Neural cell (in vitro differentiated cells): ENCODE measurements around the gene NCK2.

ENCODE experiments used
- EP300 ChIP-seq: fragments of 450-650 bp; conservative IDR thresholded peaks from 2 replicates; pipeline ENCODE4 v1.6.1; 2014; ENCODE audit warnings: antibody characterized with exemption, mild to moderate bottlenecking, moderate library complexity; ENCODE audit not compliant: poor library complexity, severe bottlenecking
- EZH2 ChIP-seq: fragments of 200-600, 300-800 bp; shearing (Covaris generic), sonication (generic); IDR thresholded peaks from 2 replicates; pipeline ENCODE4 v1.6.1; 2014; ENCODE audit warnings: antibody characterized with exemption, low read length, borderline replicate concordance, mild to moderate bottlenecking; ENCODE audit not compliant: insufficient read depth, poor library complexity, severe bottlenecking
- MXI1 ChIP-seq: fragments of 450-650 bp; conservative IDR thresholded peaks from 2 replicates; pipeline ENCODE4 v1.6.1; 2014; ENCODE audit warnings: antibody characterized with exemption, mild to moderate bottlenecking; ENCODE audit not compliant: poor library complexity, severe bottlenecking
- POLR2AphosphoS5 ChIP-seq: IDR thresholded peaks from 2 replicates; pipeline ENCODE4 v1.6.1; 2012
- RAD21 ChIP-seq: fragments of 450-650 bp; conservative IDR thresholded peaks from 2 replicates; pipeline ENCODE4 v1.6.1; 2014; ENCODE audit warnings: antibody characterized with exemption, mild to moderate bottlenecking, moderate library complexity
- REST ChIP-seq: IDR thresholded peaks from 2 replicates; pipeline ENCODE4 v1.6.1; 2012; ENCODE audit warnings: borderline replicate concordance
- SMC3 ChIP-seq: fragments of 450-650 bp; conservative IDR thresholded peaks from 2 replicates; pipeline ENCODE4 v1.6.1; 2014; ENCODE audit warnings: antibody characterized with exemption, mild to moderate bottlenecking, moderate library complexity; ENCODE audit not compliant: poor library complexity
- TAF1 ChIP-seq: IDR thresholded peaks from 2 replicates; pipeline ENCODE4 v1.6.1; 2012; ENCODE audit warnings: low read depth
- TF ChIP-seq, protein P1 (sequence below): fragments of 450-650 bp; IDR thresholded peaks from 2 replicates; pipeline ENCODE4 v1.5.1; 2014; ENCODE audit warnings: antibody characterized with exemption, mild to moderate bottlenecking, moderate library complexity; ENCODE audit not compliant: poor library complexity, severe bottlenecking

DNA sequence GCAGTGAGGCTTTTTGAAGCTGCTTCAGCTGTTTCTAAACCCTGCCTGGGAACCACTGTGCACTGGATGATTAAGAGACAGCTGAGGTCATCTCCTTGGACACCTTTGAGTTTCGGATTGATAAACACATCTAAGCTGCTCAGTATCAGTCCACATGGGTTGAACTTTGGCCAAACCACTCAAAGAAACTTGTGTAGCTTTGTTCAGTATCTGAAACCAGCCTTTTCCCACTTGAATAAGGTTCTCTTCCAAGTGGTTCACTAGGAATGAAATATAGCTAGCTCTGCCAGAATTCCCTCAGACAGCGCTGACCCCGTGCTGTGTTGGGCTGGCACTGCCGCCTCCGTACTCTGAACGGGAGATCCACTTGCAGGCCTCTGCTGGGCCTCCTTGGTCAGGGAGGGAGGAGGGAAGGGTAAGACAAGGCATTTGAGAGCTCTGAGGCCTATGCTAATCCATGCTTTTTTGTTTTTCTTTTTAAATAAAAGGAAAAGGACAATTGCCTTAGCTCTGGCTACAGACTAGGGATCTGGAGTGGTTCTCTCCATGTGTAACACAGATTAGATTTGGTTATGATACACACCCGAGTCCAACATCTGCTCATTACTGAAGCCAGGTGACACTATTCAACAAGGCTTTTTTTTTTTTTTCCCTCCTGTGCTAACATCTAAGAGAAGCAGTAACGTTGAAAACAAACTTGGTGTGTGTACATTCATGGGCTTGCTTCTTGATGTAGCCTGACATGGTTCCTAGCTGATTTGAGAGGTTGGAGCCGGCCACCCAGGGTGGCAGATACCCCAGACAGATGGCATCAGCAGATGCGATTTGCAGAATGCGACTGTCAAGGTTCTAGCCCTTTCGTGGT, 67.7 kb downstream of the NCK2 start:
- no peak for TF ChIP-seq POLR2AphosphoS5
- TF ChIP-seq, protein P1, sequence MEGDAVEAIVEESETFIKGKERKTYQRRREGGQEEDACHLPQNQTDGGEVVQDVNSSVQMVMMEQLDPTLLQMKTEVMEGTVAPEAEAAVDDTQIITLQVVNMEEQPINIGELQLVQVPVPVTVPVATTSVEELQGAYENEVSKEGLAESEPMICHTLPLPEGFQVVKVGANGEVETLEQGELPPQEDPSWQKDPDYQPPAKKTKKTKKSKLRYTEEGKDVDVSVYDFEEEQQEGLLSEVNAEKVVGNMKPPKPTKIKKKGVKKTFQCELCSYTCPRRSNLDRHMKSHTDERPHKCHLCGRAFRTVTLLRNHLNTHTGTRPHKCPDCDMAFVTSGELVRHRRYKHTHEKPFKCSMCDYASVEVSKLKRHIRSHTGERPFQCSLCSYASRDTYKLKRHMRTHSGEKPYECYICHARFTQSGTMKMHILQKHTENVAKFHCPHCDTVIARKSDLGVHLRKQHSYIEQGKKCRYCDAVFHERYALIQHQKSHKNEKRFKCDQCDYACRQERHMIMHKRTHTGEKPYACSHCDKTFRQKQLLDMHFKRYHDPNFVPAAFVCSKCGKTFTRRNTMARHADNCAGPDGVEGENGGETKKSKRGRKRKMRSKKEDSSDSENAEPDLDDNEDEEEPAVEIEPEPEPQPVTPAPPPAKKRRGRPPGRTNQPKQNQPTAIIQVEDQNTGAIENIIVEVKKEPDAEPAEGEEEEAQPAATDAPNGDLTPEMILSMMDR, result no peak
- no peak for TF ChIP-seq EP300
- no peak for TF ChIP-seq TAF1
- no peak for TF ChIP-seq REST
- no peak for TF ChIP-seq EZH2
- TF ChIP-seq RAD21, result no peak
- no peak for TF ChIP-seq SMC3
- no peak for TF ChIP-seq MXI1
